ENCODE data around the gene BLOC1S6.

- TF ChIP-seq, protein P1, sequence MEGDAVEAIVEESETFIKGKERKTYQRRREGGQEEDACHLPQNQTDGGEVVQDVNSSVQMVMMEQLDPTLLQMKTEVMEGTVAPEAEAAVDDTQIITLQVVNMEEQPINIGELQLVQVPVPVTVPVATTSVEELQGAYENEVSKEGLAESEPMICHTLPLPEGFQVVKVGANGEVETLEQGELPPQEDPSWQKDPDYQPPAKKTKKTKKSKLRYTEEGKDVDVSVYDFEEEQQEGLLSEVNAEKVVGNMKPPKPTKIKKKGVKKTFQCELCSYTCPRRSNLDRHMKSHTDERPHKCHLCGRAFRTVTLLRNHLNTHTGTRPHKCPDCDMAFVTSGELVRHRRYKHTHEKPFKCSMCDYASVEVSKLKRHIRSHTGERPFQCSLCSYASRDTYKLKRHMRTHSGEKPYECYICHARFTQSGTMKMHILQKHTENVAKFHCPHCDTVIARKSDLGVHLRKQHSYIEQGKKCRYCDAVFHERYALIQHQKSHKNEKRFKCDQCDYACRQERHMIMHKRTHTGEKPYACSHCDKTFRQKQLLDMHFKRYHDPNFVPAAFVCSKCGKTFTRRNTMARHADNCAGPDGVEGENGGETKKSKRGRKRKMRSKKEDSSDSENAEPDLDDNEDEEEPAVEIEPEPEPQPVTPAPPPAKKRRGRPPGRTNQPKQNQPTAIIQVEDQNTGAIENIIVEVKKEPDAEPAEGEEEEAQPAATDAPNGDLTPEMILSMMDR (IDR thresholded peaks at IDR 0.05): no peak
- TF ChIP-seq TEAD4 (CRISPR knock-in tag; IDR thresholded peaks at IDR 0.05) (peak; percentile 75), USF1 (CRISPR knock-in tag; IDR thresholded peaks at IDR 0.05) (peak; percentile 84), ZNF138 (CRISPR knock-in tag; conservative IDR thresholded peaks at IDR 0.05) (no peak)
- TF ChIP-seq, protein P2, sequence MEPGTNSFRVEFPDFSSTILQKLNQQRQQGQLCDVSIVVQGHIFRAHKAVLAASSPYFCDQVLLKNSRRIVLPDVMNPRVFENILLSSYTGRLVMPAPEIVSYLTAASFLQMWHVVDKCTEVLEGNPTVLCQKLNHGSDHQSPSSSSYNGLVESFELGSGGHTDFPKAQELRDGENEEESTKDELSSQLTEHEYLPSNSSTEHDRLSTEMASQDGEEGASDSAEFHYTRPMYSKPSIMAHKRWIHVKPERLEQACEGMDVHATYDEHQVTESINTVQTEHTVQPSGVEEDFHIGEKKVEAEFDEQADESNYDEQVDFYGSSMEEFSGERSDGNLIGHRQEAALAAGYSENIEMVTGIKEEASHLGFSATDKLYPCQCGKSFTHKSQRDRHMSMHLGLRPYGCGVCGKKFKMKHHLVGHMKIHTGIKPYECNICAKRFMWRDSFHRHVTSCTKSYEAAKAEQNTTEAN (CRISPR knock-in tag; IDR thresholded peaks at IDR 0.05): 0 out of 2 replicates have a peak, but pooled peaks have one; percentile 29
- TF ChIP-seq, protein P3, sequence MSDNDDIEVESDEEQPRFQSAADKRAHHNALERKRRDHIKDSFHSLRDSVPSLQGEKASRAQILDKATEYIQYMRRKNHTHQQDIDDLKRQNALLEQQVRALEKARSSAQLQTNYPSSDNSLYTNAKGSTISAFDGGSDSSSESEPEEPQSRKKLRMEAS (CRISPR knock-in tag; IDR thresholded peaks at IDR 0.05): peak; percentile 96
- TF ChIP-seq, protein P4, sequence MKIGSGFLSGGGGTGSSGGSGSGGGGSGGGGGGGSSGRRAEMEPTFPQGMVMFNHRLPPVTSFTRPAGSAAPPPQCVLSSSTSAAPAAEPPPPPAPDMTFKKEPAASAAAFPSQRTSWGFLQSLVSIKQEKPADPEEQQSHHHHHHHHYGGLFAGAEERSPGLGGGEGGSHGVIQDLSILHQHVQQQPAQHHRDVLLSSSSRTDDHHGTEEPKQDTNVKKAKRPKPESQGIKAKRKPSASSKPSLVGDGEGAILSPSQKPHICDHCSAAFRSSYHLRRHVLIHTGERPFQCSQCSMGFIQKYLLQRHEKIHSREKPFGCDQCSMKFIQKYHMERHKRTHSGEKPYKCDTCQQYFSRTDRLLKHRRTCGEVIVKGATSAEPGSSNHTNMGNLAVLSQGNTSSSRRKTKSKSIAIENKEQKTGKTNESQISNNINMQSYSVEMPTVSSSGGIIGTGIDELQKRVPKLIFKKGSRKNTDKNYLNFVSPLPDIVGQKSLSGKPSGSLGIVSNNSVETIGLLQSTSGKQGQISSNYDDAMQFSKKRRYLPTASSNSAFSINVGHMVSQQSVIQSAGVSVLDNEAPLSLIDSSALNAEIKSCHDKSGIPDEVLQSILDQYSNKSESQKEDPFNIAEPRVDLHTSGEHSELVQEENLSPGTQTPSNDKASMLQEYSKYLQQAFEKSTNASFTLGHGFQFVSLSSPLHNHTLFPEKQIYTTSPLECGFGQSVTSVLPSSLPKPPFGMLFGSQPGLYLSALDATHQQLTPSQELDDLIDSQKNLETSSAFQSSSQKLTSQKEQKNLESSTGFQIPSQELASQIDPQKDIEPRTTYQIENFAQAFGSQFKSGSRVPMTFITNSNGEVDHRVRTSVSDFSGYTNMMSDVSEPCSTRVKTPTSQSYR (CRISPR knock-in tag; IDR thresholded peaks at IDR 0.05): no peak
- TF ChIP-seq, protein P5, sequence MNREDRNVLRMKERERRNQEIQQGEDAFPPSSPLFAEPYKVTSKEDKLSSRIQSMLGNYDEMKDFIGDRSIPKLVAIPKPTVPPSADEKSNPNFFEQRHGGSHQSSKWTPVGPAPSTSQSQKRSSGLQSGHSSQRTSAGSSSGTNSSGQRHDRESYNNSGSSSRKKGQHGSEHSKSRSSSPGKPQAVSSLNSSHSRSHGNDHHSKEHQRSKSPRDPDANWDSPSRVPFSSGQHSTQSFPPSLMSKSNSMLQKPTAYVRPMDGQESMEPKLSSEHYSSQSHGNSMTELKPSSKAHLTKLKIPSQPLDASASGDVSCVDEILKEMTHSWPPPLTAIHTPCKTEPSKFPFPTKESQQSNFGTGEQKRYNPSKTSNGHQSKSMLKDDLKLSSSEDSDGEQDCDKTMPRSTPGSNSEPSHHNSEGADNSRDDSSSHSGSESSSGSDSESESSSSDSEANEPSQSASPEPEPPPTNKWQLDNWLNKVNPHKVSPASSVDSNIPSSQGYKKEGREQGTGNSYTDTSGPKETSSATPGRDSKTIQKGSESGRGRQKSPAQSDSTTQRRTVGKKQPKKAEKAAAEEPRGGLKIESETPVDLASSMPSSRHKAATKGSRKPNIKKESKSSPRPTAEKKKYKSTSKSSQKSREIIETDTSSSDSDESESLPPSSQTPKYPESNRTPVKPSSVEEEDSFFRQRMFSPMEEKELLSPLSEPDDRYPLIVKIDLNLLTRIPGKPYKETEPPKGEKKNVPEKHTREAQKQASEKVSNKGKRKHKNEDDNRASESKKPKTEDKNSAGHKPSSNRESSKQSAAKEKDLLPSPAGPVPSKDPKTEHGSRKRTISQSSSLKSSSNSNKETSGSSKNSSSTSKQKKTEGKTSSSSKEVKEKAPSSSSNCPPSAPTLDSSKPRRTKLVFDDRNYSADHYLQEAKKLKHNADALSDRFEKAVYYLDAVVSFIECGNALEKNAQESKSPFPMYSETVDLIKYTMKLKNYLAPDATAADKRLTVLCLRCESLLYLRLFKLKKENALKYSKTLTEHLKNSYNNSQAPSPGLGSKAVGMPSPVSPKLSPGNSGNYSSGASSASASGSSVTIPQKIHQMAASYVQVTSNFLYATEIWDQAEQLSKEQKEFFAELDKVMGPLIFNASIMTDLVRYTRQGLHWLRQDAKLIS (CRISPR knock-in tag; IDR thresholded peaks at IDR 0.05; ENCODE audit: borderline replicate concordance): no peak
- TF ChIP-seq, protein P6, sequence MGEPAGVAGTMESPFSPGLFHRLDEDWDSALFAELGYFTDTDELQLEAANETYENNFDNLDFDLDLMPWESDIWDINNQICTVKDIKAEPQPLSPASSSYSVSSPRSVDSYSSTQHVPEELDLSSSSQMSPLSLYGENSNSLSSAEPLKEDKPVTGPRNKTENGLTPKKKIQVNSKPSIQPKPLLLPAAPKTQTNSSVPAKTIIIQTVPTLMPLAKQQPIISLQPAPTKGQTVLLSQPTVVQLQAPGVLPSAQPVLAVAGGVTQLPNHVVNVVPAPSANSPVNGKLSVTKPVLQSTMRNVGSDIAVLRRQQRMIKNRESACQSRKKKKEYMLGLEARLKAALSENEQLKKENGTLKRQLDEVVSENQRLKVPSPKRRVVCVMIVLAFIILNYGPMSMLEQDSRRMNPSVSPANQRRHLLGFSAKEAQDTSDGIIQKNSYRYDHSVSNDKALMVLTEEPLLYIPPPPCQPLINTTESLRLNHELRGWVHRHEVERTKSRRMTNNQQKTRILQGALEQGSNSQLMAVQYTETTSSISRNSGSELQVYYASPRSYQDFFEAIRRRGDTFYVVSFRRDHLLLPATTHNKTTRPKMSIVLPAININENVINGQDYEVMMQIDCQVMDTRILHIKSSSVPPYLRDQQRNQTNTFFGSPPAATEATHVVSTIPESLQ (CRISPR knock-in tag; IDR thresholded peaks at IDR 0.05): no peak
Measured at GRCh38 chr15:45587095-45587862, at the start of gene BLOC1S6.

All from WTC11 (cell line).